PC-3 (cell line): ENCODE data around the gene MARCKS. TPM values are rescaled to one million over a fixed set of nuclear protein-coding genes. Genes with fewer than 3 reads are reported as not detected.

Source experiments
- ATAC-seq: fragments of 200-7000 bp; cut with Tn5 transposase; 2 replicates; pipeline ENCODE4 v1.9.1; 2020; ENCODE audit warnings: mild to moderate bottlenecking, moderate library complexity
- BruUV-seq: library from RNA; stranded (reverse); fragments of 400-500 nt; replicated peaks from 2 replicates; lab custom pipeline; 2021; lab: Mats Ljungman, UMichigan
- CTCF ChIA-PET: fragments of 300-600 bp; sonication (Branson Sonifier 250); formaldehyde crosslinking; loops from one replicate; lab custom pipeline; 2022; ENCODE audit warnings: antibody characterized with exemption; lab: Charles Lee
- POLR2A ChIA-PET: fragments of 300-600 bp; sonication (Branson Sonifier 250); formaldehyde crosslinking; loops from one replicate; lab custom pipeline; 2022; ENCODE audit warnings: antibody characterized with exemption; ENCODE audit not compliant: unreplicated experiment; lab: Charles Lee
- DNase-seq: peaks from one replicate; pipeline ENCODE4 v3.0.0-alpha.2; 2015
- H2AFZ ChIP-seq: fragments of 300-600 bp; sonication (generic); 2 replicates; pipeline ENCODE4 v1.6.0; 2016; ENCODE audit warnings: antibody characterized with exemption, low read length
- H3F3A ChIP-seq: fragments of 300-600 bp; sonication (generic); one replicate; pipeline ENCODE4 v1.6.0; 2017; ENCODE audit warnings: antibody characterized with exemption, low read length, control low read depth, mild to moderate bottlenecking; ENCODE audit not compliant: unreplicated experiment
- H3K27ac ChIP-seq: fragments of 300-600 bp; sonication (generic); 2 replicates; pipeline ENCODE4 v1.5.1; 2016; ENCODE audit warnings: mild to moderate bottlenecking, low read length
- H3K27me3 ChIP-seq: fragments of 300-600 bp; sonication (generic); 2 replicates; pipeline ENCODE4 v1.6.1; 2016; ENCODE audit warnings: low read length, mixed read lengths
- H3K36me3 ChIP-seq: fragments of 300-600 bp; sonication (generic); 2 replicates; pipeline ENCODE4 v1.6.1; 2016; ENCODE audit warnings: low read depth, mixed run types, low read length, mixed read lengths
- H3K4me1 ChIP-seq: fragments of 300-600 bp; sonication (generic); 2 replicates; pipeline ENCODE4 v1.5.1; 2016; ENCODE audit warnings: low read length; ENCODE audit not compliant: insufficient read depth
- H3K4me2 ChIP-seq: fragments of 300-600 bp; sonication (generic); 2 replicates; pipeline ENCODE4 v1.6.0; 2016; ENCODE audit warnings: low read length
- H3K4me3 ChIP-seq: fragments of 300-600 bp; sonication (generic); 2 replicates; pipeline ENCODE4 v1.5.1; 2016; ENCODE audit warnings: mild to moderate bottlenecking, low read length, mixed read lengths
- H3K79me2 ChIP-seq: fragments of 300-600 bp; sonication (generic); 2 replicates; pipeline ENCODE4 v1.6.1; 2017; ENCODE audit warnings: low read length, mixed read lengths
- H3K9ac ChIP-seq: fragments of 300-600 bp; sonication (generic); 2 replicates; pipeline ENCODE4 v1.6.0; 2016; ENCODE audit warnings: mild to moderate bottlenecking, low read length
- H3K9me2 ChIP-seq: fragments of 300-600 bp; sonication (generic); replicated peaks from 2 replicates; pipeline ENCODE4 v1.6.1; 2016; ENCODE audit warnings: mixed run types, low read length, mixed read lengths
- H3K9me3 ChIP-seq: fragments of 300-600 bp; sonication (generic); 2 replicates; pipeline ENCODE4 v1.6.1; 2016; ENCODE audit warnings: low read length, mixed read lengths
- H4K20me1 ChIP-seq: fragments of 300-600 bp; sonication (generic); 2 replicates; pipeline ENCODE4 v1.6.1; 2016; ENCODE audit warnings: low read length, mixed read lengths
- CTCF ChIP-seq: fragments of 300-600 bp; sonication (generic); conservative IDR thresholded peaks from 2 replicates; pipeline ENCODE4 v1.5.1; 2017; ENCODE audit warnings: antibody characterized with exemption, low read depth, mild to moderate bottlenecking, low read length
- EZH2 ChIP-seq: fragments of 300-600 bp; sonication (generic); IDR thresholded peaks from one replicate; pipeline ENCODE4 v1.6.1; 2017; ENCODE audit warnings: antibody characterized with exemption, mild to moderate bottlenecking, low read length; ENCODE audit not compliant: unreplicated experiment
- EZH2phosphoT487 ChIP-seq: fragments of 300-600 bp; sonication (generic); IDR thresholded peaks from 2 replicates; pipeline ENCODE4 v1.6.1; 2018; ENCODE audit warnings: mild to moderate bottlenecking, antibody characterized with exemption, low read length, borderline replicate concordance
- intact Hi-C: fragments of 100-400 bp; cut with micrococcal nuclease; formaldehyde crosslinking; loops from 2 replicates; pipeline ENCODE4 v1.9.0; 2023
- total RNA-seq: library from RNA; depleted of rRNA; stranded (reverse); fragments of >200 nt; gene quantifications from 2 replicates; pipeline ENCODE4 v1.2.3, GENCODE V29; 2014

MARCKS gene
- total RNA-seq, 1 experiment from 2014 or later: 51.5 TPM

- ATAC-seq: no peak
- Histone ChIP-seq H3K9me3 (no peaks in the 10 kb centered on the region), H4K20me1 (no peaks in the 10 kb centered on the region), H3K36me3 (no peaks in the 10 kb centered on the region), H3K79me2 (no peaks in the 10 kb centered on the region), H3K27me3 (no peaks in the 10 kb centered on the region), H3F3A (no peaks in the 10 kb centered on the region), H2AFZ (no peak overlapping the region), H3K4me3 (no peak overlapping the region), H3K9ac (no peak overlapping the region), H3K4me2 (no peak overlapping the region), H3K9me2 (no peaks in the 10 kb centered on the region), H3K27ac (no peak overlapping the region), H3K4me1 (no peaks in the 10 kb centered on the region)
- no peak for DNase-seq
- ChIA-PET POLR2A (no interaction called here), CTCF (no interaction called here)
- intact Hi-C loops: no loop called here
- no TSS peak for BruUV-seq
- TF ChIP-seq EZH2phosphoT487: no peak
Observed at GRCh38 chr6:113894712-113895674, 37.8 kb downstream of the MARCKS start.

GRCh38 chr6:113901482-113901881 is 44.3 kb downstream of the MARCKS start:
- ChIA-PET CTCF (no interaction called here), POLR2A (no interaction called here)
- H3K36me3 ChIP-seq: no peaks in the 10 kb centered on the region
- intact Hi-C loops: no loop called here
- H3K4me2 ChIP-seq: no peak overlapping the region
- H3K4me3 ChIP-seq: no peak overlapping the region
- TF ChIP-seq CTCF (no peak), EZH2 (no peak), EZH2phosphoT487 (no peak)
- H3K9me2 ChIP-seq: no peaks in the 10 kb centered on the region
- H2AFZ ChIP-seq: no peak overlapping the region
- H3K9me3 ChIP-seq: no peaks in the 10 kb centered on the region
- no peak for DNase-seq
- no peak overlapping the region for H3K9ac ChIP-seq
- H3K79me2 ChIP-seq: no peaks in the 10 kb centered on the region
- ATAC-seq: no peak
- H3K27ac ChIP-seq: no peak overlapping the region
- H4K20me1 ChIP-seq: no peaks in the 10 kb centered on the region
- no peaks in the 10 kb centered on the region for H3K4me1 ChIP-seq
- no TSS peak for BruUV-seq
- no peaks in the 10 kb centered on the region for H3F3A ChIP-seq
- H3K27me3 ChIP-seq: no peaks in the 10 kb centered on the region

GRCh38 chr6:113903666-113904330 is 46.7 kb downstream of the MARCKS start:
- no TSS peak for BruUV-seq
- intact Hi-C loops: no loop called here
- no peaks in the 10 kb centered on the region for H3K79me2 ChIP-seq
- no peaks in the 10 kb centered on the region for H3K4me1 ChIP-seq
- H4K20me1 ChIP-seq: no peaks in the 10 kb centered on the region
- DNase-seq (no peak), ATAC-seq (no peak)
- no peaks in the 10 kb centered on the region for H3K9me2 ChIP-seq
- H2AFZ ChIP-seq: no peak overlapping the region
- H3F3A ChIP-seq: no peaks in the 10 kb centered on the region
- no peak overlapping the region for H3K27ac ChIP-seq
- H3K9me3 ChIP-seq: no peaks in the 10 kb centered on the region
- no peaks in the 10 kb centered on the region for H3K27me3 ChIP-seq
- CTCF ChIA-PET: no interaction called here
- no peak overlapping the region for H3K4me3 ChIP-seq
- no peaks in the 10 kb centered on the region for H3K36me3 ChIP-seq
- TF ChIP-seq EZH2 (no peak), CTCF (no peak), EZH2phosphoT487 (no peak)
- no peak overlapping the region for H3K9ac ChIP-seq
- POLR2A ChIA-PET: no interaction called here
- H3K4me2 ChIP-seq: no peak overlapping the region
